ENCODE data around the gene CBARP.

Gene CBARP

GRCh38 chr19:1279782-1280341 is 42.1 kb upstream of the CBARP start:
- ChIA-PET CTCF (interaction anchor here (0.6 to 4.4 kb wide), 18 partner anchors 11 to 279 kb away, joined by 3 to 28 read pairs (median 4); partner anchors contain the start of gene CIRBP), POLR2A (interaction anchor here (1.0 to 2.8 kb wide), 3 partner anchors 11 to 103 kb away, joined by 3 to 26 read pairs (median 9); partner anchors contain the start of gene CIRBP)
- Histone ChIP-seq H3K36me3 (ENCODE audit: control insufficient read depth in 2 of 2, insufficient read depth in 1 of 2, low read length in 2 of 2) (peaks cover 0 to 39% of the 10 kb centered on the region in 2 experiments; a peak in 1 of 3 replicates), H3K27ac (ENCODE audit: extremely low read depth, low read depth, low read length) (peak overlapping the region; percentile 10; the same call in 1 of the 2 replicates), H3K4me3 (ENCODE audit: low read depth, low read length) (no peak overlapping the region), H3K9me3 (ENCODE audit: control insufficient read depth, insufficient read depth, low read depth, low read length) (no peaks in the 10 kb centered on the region), H3K4me1 (ENCODE audit: control insufficient read depth, insufficient read depth, low read length) (peaks cover 4% of the 10 kb centered on the region)
- TF ChIP-seq ZBTB7A (tag by site-specific recombination; IDR thresholded peaks at IDR 0.05; ENCODE audit: low read depth) (peak; percentile 56), ZNF571 (tag by site-specific recombination; IDR thresholded peaks at IDR 0.05) (no peak), ZNF24 (tag by site-specific recombination; IDR thresholded peaks at IDR 0.05) (no peak), ZNF214 (tag by site-specific recombination; IDR thresholded peaks at IDR 0.05; ENCODE audit: borderline replicate concordance) (no peak), TSHZ1 (tag by site-specific recombination; IDR thresholded peaks at IDR 0.05; ENCODE audit: borderline replicate concordance) (no peak), SP7 (tag by site-specific recombination; IDR thresholded peaks at IDR 0.05) (peak; percentile 38; the same call in 1 of the 2 replicates), CTCF (tag by site-specific recombination; IDR thresholded peaks at IDR 0.05) (peak; percentile 95), ZNF211 (tag by site-specific recombination; IDR thresholded peaks at IDR 0.05; ENCODE audit: low read depth) (no peak), ZNF629 (tag by site-specific recombination; IDR thresholded peaks at IDR 0.05) (peak; percentile 51), ZNF366 (tag by site-specific recombination; conservative IDR thresholded peaks at IDR 0.05) (no peak), GFI1B (tag by site-specific recombination; IDR thresholded peaks at IDR 0.05) (no peak), ZNF777 (tag by site-specific recombination; IDR thresholded peaks at IDR 0.05; ENCODE audit: borderline replicate concordance) (no peak), ZNF596 (tag by site-specific recombination; IDR thresholded peaks at IDR 0.05) (no peak), ZNF626 (tag by site-specific recombination; IDR thresholded peaks at IDR 0.05) (no peak), ZNF544 (tag by site-specific recombination; IDR thresholded peaks at IDR 0.05) (no peak), SP2 (tag by site-specific recombination; IDR thresholded peaks at IDR 0.05) (no peak), ZNF701 (tag by site-specific recombination; IDR thresholded peaks at IDR 0.05) (no peak), BCL11A (tag by site-specific recombination; IDR thresholded peaks at IDR 0.05; ENCODE audit: low read depth) (no peak)
- TF ChIP-seq, protein P1, sequence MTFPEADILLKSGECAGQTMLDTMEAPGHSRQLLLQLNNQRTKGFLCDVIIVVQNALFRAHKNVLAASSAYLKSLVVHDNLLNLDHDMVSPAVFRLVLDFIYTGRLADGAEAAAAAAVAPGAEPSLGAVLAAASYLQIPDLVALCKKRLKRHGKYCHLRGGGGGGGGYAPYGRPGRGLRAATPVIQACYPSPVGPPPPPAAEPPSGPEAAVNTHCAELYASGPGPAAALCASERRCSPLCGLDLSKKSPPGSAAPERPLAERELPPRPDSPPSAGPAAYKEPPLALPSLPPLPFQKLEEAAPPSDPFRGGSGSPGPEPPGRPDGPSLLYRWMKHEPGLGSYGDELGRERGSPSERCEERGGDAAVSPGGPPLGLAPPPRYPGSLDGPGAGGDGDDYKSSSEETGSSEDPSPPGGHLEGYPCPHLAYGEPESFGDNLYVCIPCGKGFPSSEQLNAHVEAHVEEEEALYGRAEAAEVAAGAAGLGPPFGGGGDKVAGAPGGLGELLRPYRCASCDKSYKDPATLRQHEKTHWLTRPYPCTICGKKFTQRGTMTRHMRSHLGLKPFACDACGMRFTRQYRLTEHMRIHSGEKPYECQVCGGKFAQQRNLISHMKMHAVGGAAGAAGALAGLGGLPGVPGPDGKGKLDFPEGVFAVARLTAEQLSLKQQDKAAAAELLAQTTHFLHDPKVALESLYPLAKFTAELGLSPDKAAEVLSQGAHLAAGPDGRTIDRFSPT (tag by site-specific recombination; IDR thresholded peaks at IDR 0.05), result 0 out of 2 replicates have a peak, but pooled peaks have one; percentile 12
- TF ChIP-seq, protein P2, sequence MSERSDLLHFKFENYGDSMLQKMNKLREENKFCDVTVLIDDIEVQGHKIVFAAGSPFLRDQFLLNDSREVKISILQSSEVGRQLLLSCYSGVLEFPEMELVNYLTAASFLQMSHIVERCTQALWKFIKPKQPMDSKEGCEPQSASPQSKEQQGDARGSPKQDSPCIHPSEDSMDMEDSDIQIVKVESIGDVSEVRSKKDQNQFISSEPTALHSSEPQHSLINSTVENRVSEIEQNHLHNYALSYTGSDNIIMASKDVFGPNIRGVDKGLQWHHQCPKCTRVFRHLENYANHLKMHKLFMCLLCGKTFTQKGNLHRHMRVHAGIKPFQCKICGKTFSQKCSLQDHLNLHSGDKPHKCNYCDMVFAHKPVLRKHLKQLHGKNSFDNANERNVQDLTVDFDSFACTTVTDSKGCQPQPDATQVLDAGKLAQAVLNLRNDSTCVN (tag by site-specific recombination; optimal IDR thresholded peaks at IDR 0.05), result peak; percentile 17
- TF ChIP-seq, protein P3, sequence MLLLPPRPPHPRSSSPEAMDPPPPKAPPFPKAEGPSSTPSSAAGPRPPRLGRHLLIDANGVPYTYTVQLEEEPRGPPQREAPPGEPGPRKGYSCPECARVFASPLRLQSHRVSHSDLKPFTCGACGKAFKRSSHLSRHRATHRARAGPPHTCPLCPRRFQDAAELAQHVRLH (tag by site-specific recombination; IDR thresholded peaks at IDR 0.05), result no peak
- TF ChIP-seq, protein P4, sequence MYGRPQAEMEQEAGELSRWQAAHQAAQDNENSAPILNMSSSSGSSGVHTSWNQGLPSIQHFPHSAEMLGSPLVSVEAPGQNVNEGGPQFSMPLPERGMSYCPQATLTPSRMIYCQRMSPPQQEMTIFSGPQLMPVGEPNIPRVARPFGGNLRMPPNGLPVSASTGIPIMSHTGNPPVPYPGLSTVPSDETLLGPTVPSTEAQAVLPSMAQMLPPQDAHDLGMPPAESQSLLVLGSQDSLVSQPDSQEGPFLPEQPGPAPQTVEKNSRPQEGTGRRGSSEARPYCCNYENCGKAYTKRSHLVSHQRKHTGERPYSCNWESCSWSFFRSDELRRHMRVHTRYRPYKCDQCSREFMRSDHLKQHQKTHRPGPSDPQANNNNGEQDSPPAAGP (tag by site-specific recombination; IDR thresholded peaks at IDR 0.05), result peak; percentile 59; the same call in 1 of the 2 replicates
- TF ChIP-seq, protein P5, sequence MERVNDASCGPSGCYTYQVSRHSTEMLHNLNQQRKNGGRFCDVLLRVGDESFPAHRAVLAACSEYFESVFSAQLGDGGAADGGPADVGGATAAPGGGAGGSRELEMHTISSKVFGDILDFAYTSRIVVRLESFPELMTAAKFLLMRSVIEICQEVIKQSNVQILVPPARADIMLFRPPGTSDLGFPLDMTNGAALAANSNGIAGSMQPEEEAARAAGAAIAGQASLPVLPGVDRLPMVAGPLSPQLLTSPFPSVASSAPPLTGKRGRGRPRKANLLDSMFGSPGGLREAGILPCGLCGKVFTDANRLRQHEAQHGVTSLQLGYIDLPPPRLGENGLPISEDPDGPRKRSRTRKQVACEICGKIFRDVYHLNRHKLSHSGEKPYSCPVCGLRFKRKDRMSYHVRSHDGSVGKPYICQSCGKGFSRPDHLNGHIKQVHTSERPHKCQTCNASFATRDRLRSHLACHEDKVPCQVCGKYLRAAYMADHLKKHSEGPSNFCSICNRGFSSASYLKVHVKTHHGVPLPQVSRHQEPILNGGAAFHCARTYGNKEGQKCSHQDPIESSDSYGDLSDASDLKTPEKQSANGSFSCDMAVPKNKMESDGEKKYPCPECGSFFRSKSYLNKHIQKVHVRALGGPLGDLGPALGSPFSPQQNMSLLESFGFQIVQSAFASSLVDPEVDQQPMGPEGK (tag by site-specific recombination; IDR thresholded peaks at IDR 0.05), result peak; percentile 45; the same call in 1 of the 2 replicates
- TF ChIP-seq, protein P6, sequence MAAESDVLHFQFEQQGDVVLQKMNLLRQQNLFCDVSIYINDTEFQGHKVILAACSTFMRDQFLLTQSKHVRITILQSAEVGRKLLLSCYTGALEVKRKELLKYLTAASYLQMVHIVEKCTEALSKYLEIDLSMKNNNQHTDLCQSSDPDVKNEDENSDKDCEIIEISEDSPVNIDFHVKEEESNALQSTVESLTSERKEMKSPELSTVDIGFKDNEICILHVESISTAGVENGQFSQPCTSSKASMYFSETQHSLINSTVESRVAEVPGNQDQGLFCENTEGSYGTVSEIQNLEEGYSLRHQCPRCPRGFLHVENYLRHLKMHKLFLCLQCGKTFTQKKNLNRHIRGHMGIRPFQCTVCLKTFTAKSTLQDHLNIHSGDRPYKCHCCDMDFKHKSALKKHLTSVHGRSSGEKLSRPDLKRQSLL (tag by site-specific recombination; IDR thresholded peaks at IDR 0.05), result no peak

Data from HEK293 (cell line).